Thyroid gland (tissue), 4 donors: Measurements from ENCODE around the gene ZBTB7B.

Experiments
- CTCF ChIP-seq, 6 experiments: fragments of 200-600 bp in 3 of 6; fragments of 450-650 bp in 3 of 6; sonication (generic) in 3 of 6; IDR thresholded peaks; one replicate each; pipeline ENCODE4 v1.5.1; 2016 to 2019; ENCODE audit warnings: antibody characterized with exemption in 6 of 6, mild to moderate bottlenecking in 2 of 6, inconsistent platforms in 1 of 6, moderate library complexity in 1 of 6
- POLR2A ChIP-seq, 2 donors: fragments of 450-650 bp; IDR thresholded peaks; one replicate each; pipeline ENCODE4 v1.6.1; 2017; ENCODE audit warnings: antibody characterized with exemption in 2 of 2, mild to moderate bottlenecking in 2 of 2, moderate library complexity in 1 of 2

DNA sequence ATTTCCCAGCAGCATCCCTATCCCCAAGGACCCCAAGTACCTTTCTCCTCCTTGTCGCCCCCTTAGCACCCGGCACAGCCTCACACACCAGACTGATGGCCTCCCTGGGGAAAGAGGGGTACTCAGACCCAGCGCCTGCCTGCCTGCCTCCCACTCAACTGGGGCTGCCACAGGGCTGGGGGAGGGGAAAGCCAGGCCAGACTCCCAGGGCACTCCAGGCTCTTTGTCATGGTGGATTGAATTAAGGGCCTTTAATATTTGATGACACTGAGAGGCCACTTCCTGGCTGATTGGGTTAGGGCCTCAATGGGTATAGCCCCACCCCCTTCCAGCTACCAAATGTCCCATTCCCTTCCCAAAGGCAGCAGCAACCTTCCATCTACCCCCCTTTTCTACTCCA lies 33.9 kb upstream of the ZBTB7B start:
- TF ChIP-seq CTCF (IDR thresholded peaks at IDR 0.05): no peak
- TF ChIP-seq POLR2A (IDR thresholded peaks at IDR 0.05): no peak
